Measurements from ENCODE around the gene MSMO1.

- TF ChIP-seq GATAD2B (conservative IDR thresholded peaks at IDR 0.05; ENCODE audit: low read depth) (no peak), CTCF (IDR thresholded peaks at IDR 0.05 in 2 of 3, conservative IDR thresholded peaks at IDR 0.05 in 1 of 3; ENCODE audit: control insufficient read depth in 2 of 3, extremely low read depth in 1 of 3, insufficient read depth in 1 of 3, low read depth in 3 of 3, low read length in 3 of 3) (no peak), RAD21 (IDR thresholded peaks at IDR 0.05; ENCODE audit: insufficient read depth, low read depth, low read length) (no peak), EED (IDR thresholded peaks at IDR 0.05; ENCODE audit: low read depth) (no peak), SMC3 (IDR thresholded peaks at IDR 0.05; ENCODE audit: borderline replicate concordance, low read length) (no peak), NRF1 (conservative IDR thresholded peaks at IDR 0.05; ENCODE audit: low read depth, low read length) (no peak), FOXM1 (IDR thresholded peaks at IDR 0.05; ENCODE audit: low read depth, low read length) (no peak), USF1 (IDR thresholded peaks at IDR 0.05; ENCODE audit: borderline replicate concordance, extremely low read length, insufficient read depth, low read depth, low read length) (no peak), CREB1 (IDR thresholded peaks at IDR 0.05; ENCODE audit: low read depth) (no peak), CHD4 (IDR thresholded peaks at IDR 0.05) (no peak), ATF7 (IDR thresholded peaks at IDR 0.05; ENCODE audit: low read depth) (no peak), REST (IDR thresholded peaks at IDR 0.05; ENCODE audit: low read depth, low read length) (no peak)
Measured at GRCh38 chr4:165325732-165326512, 1.5 kb upstream of the MSMO1 start.

Measured in GM12878 (cell line).